ENCODE measurements around the gene TSPAN19.
A peak's percentile ranks its signal among the peaks of the same experiment; 100 is the strongest.

The TSPAN19 gene

DNA sequence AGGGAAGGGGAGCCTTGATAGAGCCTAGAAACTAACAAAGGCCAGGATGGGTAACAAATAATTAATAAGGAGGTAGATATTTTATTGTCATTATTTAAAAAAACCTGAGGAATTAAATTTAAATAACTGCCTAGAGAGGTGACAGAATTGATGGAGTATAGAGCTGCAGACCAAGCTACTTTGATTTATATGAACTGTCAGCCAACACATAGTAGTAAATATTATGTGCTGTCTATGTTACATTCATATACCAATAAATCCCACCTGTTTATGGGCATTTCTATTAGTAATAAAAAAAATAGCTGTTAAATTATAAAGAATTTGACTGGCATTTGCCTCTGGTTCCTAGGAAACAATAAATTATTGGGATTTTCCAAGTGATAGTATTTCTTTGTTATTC, 37.7 kb downstream of the TSPAN19 start:
- no peak for FAIRE-seq

DNA sequence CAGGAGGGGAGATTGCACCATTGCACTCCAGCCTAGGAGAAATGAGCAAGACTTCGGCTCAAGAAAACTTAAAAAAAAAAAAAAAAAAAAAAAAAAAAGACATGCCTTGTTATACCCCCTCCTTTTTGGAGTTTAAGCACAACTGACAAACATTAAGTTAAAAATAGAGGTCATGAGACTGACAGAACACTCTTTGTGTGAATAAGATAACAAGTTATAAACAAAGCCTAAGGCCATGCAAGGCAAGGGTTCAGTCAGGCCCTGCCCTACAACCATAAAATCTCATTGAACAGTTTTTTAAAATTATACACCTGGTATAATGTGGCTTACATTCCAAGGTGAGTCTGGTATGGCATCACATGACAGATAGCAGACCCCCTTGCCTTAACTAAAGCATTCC, 39.3 kb downstream of the TSPAN19 start:
- FAIRE-seq: no peak

DNA sequence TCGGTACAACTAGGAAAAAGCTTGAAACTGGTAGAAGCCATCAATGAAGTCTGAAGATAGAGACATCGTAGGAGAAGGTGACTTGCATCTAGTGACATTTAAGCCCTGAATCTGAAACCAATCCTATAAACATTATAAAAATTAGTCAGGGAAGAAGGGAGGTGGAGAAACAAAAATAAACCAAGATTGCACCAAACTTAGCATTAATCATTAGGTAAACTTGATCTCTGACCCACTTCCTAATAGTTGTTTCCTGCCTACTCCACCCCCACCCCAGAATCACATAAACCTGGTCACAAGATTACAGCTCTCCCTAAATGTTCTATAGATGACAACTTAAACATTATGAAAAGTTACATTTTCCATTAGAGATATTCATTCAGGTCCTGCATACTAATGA, 40.4 kb downstream of the TSPAN19 start:
- FAIRE-seq: no peak

DNA sequence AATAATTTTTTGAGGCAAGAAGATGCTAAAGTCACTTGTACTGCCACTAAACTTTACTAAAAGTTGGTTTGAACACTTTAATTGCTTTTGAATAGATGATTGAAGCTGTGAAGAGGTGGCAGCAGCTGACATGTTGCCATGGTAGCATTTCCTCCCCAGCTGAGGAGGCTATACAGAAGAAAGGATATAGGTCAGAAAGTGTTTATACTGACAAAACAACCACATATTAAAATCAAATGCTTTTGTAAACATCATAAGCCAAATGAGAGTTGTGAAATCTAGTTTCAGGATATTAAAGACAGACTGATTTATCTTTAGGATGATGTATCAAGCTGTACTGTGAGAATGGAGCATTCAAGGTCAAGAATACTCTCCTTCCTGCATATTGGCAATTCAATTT, 41.7 kb downstream of the TSPAN19 start:
- FAIRE-seq: no peak

DNA sequence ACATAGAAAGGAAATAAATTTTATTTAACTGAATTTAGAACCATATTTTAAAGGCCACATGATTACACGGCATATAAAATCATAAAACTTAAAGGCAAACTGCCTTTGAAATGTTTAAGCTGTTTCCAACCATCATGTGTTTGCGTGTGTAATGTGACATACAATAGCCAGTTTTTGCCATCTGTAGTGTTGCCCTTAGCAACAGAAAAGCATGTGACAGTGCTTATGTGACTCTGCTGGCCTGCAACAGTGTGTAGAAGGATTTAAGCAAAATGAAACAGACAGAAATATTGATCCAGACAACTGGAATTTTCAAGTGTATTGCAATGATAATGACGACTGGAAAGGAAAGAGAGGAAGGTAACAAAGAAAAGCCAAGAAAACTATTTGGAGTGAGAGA, 49.5 kb downstream of the TSPAN19 start:
- no peak for FAIRE-seq

DNA sequence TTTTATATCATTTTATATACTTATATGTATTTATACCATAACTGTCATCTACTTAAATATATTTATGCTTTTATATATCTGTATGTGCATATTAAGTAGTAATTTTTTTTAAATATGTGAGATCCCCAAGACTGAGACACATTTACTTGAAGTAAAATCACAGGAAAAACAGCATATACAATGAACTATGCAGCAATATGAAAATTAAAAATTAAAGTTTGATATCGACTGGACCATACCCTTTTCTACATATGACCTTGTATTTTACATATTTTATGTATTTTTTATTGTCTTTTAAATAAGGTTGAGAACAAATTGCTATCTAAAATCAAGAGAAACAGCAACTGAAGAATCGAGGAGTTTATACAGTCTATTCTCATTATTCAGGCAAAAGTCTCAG, 50.0 kb downstream of the TSPAN19 start:
- peak; percentile 71 for FAIRE-seq

DNA sequence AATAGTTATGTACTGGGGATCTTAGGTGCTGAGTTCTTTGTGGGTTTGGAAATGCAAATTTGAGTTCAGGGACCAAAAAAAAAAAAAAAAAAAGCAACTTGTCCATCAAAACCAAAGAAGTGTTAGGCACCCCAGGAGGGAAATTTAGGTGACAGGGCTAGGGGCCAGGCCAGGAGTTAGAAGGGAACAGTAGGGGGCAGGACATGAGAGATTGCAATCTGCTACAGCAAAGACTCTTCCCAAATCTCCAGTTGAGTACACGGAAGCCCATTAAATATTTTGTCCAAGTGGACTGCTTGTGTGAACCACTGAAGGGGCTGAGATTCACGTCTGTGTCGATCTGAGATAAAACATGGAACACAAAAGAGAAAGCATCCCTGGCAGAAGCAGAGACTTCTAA, 52.8 kb downstream of the TSPAN19 start:
- FAIRE-seq: no peak

DNA sequence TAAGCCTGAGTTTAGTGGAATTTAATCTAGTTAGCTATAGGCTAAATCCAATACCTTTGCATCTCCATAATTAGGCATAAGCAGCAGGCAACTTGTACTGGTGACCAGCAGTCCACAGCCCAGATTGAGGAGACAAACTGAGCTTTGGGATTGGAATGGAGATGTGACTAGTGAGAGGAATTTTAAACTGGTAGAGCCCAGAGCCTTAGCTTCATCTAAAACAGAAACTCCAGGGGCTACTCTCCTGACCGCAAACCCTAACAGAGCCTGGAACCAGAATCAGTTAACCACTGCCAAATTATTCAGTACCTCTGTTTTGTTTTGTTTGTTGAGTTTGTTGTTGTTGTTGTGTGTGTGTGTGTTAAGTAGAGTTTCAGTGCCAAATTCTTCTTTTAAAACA, 53.2 kb downstream of the TSPAN19 start:
- no peak for FAIRE-seq

DNA sequence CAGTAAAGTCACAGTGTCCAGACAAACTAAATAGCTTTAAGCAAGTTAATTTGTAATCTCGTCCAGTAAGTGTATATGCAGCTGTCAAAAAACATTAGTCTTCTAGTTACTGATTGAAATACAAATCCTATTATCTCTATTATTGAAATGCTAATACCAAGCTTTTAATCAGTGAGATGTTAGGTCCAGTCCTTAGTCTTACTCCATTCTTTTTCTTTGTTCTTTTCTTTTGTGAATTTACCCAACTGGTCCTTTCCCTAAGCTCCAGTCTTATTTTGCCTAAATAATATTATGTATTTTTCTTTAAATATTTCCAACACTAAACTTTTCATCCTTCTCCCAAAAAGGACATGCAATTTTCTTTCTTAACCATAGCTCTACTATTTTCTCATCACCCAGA, 57.2 kb downstream of the TSPAN19 start:
- FAIRE-seq: no peak

DNA sequence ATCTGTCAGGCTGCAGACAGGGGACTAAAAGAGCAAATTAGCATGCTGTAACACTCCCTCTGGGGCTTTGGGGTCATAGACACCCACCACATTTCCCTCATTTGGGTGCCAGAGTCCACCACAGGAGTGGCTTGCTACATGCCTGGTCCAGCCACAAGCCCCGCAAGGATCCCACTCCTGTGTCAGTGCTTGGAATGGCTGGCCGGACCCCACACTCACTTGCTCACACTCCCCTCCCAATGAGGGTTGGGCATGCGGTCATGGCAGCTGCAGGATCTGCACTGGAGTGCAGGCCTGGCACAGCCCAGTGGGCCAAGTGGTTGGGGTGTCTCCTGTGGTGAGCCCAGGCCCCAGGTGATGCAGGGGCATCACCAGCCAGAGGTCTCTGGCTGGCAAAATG, 59.9 kb downstream of the TSPAN19 start:
- FAIRE-seq: no peak

DNA sequence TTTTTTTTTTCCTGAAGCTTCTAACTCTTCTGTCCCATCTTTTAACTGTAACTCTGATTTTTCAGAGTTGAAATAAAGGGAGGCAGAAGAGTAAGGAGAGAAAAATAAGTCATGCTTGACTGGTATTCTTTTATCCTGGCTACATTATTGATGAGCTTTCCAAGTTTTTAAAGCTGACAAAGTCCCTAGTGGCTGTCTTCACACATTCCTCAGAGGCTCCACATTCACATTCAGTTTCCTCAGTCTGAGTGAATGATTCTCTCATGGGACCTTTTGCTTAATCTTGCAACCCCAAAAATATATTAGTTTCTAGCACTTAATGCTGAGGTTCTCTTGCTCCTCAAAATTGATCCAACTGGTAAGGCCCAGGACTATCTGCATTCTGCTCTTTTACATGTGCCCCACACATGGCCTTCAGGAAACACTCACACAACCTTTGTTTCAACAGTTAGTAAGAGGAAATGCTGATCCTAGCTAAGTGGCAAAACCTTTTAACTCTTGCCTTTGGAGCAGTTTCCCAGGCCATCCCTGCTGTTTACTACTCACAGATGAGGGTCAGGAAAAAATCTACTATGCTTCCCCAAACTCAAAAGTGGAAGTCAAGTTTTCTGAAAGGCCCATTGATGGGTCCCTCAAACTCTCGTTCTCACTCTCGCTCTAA, 61.8 kb downstream of the TSPAN19 start:
- no peak for FAIRE-seq

DNA sequence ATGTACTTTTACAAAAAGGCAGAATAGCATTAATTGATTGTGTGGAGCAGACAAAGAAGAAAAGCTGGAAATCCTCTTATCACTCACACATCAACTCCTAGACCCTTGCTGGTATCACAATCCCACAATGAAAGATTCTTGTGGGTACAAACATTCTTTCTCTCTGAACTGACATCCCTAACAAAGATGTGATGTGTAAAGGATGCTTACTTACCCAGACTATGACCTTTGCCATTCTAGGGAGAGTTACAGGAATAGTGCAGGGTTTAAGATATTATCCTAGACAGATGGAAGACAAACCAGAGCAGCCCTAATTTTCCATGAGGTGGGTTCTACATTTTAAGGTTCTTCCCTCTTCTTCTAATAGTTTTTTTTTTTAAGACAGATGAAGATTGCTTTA, 63.1 kb downstream of the TSPAN19 start:
- FAIRE-seq: no peak

DNA sequence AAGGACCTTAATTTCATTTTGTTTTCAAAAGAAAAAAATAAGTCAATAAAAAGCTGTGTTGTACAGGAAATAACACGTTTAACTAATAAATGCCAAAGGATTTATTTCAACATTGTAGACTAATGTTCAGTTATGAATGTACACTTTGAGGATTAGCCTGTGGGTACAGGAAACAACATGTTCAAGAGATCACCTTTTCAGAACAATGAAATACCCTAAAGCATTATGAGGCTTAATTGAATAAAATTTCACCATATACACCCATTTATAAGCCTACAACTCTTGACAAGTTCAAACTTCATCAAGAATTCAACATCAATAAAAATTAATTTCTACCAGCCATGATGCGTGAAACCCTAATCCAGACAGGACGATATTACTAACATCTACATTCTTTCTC, 66.9 kb downstream of the TSPAN19 start:
- FAIRE-seq: no peak

Data from islet of Langerhans (tissue), 1 donor.